AG10803 (cell line): ENCODE results near the gene MIER3.
A peak's percentile ranks its signal among the peaks of the same experiment; 100 is the strongest.

ENCODE experiments used
- DNase-seq: peaks from one replicate; pipeline ENCODE4 v3.0.0; 2010; ENCODE audit warnings: low read depth
- H3K4me3 ChIP-seq: 2 replicates; pipeline ENCODE4 v1.5.1; 2011; ENCODE audit warnings: mild to moderate bottlenecking, low read length, control low read depth
- TF ChIP-seq, protein P1 (sequence below): conservative IDR thresholded peaks from 2 replicates; pipeline ENCODE4 v1.5.1; 2011; ENCODE audit warnings: mild to moderate bottlenecking, low read length, control low read depth, inconsistent platforms

The MIER3 gene

DNA sequence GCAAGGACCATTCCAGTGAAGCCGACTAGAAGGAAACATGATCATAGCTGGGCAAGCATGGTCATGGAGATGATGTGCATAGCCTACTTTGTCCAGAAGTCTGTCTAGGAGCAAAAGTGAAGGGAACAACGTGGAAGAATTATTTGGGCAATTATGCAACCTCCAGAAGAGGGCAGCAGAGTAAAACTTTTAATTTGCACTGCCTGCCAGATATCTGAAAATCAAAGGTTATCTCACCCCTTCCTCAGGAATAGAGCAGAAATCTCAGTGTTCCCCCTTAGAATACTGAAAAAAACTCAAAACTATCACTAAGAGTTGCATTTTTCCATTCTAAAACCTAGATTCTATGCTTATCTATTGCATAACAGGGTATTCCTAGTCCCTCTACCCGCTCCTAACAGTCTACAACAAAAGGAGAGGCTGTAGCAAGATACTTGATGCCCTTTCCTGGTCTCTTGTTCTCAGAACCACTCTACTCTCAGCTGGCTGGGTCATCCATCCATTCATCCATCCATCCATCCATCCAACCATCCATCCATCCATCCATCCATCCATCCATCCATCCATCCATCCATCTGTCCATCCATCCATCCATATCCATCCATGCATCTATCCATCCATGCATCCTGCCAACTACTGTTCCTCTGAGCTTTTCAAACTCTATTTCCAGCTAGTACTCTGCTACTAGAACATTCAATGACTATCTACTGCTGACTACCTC lies 50.9 kb downstream of the MIER3 start:
- peak; percentile 40 for DNase-seq
- TF ChIP-seq, protein P1, sequence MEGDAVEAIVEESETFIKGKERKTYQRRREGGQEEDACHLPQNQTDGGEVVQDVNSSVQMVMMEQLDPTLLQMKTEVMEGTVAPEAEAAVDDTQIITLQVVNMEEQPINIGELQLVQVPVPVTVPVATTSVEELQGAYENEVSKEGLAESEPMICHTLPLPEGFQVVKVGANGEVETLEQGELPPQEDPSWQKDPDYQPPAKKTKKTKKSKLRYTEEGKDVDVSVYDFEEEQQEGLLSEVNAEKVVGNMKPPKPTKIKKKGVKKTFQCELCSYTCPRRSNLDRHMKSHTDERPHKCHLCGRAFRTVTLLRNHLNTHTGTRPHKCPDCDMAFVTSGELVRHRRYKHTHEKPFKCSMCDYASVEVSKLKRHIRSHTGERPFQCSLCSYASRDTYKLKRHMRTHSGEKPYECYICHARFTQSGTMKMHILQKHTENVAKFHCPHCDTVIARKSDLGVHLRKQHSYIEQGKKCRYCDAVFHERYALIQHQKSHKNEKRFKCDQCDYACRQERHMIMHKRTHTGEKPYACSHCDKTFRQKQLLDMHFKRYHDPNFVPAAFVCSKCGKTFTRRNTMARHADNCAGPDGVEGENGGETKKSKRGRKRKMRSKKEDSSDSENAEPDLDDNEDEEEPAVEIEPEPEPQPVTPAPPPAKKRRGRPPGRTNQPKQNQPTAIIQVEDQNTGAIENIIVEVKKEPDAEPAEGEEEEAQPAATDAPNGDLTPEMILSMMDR, result peak; percentile 77
- no peak overlapping the region for H3K4me3 ChIP-seq

DNA sequence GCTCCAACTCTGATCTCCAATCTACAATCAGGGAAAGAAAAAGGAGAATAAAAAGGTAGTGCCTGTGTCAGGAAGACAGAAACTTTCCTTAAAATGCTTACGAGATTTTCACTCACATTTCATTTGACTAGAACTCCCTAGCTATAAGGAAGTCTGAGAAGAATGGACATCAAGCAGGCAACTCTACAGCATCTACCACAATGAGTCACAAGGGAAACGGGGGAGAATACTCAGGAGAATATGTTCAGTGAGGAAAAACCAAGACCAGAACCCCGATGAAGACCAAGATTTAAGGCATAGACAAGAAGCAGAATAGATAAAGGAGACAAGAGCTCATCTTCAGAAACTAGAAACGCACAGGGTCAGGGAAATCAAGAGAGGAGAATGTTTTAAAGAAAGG lies 51.5 kb downstream of the MIER3 start:
- peak; percentile 9 for DNase-seq
- TF ChIP-seq, protein P1, result no peak
- H3K4me3 ChIP-seq, result no peak overlapping the region

DNA sequence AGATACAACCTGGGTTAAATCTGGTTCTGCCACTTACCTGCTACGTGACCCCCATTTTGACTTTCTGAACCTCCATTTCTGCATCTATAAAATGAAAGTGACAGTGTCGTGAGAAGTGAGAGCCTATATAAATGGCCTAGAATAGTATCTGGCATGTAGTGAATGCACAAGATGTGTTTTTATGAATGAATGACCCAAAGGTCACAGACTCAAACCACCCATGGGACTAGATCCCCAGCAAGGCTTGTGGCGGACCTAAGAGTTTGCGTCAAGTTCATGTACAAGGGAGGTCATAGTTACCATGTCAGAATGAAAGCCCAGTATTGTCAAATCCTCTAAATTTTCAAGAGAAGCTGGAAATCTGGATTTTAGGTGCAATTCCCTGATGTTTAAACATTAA lies 53.7 kb downstream of the MIER3 start:
- no peak overlapping the region for H3K4me3 ChIP-seq
- TF ChIP-seq, protein P1, result no peak
- no peak for DNase-seq

DNA sequence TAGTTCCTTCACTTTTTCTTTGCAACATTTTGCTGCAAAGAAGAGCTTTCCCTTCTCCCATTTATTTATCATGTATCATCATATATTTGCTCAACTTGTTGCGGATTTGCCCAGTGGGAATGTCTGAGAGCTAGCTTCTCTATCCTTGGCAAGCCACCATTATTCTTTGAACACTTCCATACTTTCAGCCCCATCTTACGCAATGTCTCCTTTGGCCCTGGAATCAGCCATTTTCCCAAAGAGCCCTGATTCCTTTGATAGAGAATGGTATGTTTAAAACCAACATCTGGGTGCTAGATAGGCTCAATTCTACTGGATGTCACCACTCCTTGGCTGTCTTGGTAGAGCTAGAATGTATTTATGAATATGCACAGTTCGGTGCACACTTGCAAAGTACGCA lies 55.2 kb downstream of the MIER3 start:
- no peak overlapping the region for H3K4me3 ChIP-seq
- TF ChIP-seq, protein P1, result no peak
- DNase-seq, result no peak

DNA sequence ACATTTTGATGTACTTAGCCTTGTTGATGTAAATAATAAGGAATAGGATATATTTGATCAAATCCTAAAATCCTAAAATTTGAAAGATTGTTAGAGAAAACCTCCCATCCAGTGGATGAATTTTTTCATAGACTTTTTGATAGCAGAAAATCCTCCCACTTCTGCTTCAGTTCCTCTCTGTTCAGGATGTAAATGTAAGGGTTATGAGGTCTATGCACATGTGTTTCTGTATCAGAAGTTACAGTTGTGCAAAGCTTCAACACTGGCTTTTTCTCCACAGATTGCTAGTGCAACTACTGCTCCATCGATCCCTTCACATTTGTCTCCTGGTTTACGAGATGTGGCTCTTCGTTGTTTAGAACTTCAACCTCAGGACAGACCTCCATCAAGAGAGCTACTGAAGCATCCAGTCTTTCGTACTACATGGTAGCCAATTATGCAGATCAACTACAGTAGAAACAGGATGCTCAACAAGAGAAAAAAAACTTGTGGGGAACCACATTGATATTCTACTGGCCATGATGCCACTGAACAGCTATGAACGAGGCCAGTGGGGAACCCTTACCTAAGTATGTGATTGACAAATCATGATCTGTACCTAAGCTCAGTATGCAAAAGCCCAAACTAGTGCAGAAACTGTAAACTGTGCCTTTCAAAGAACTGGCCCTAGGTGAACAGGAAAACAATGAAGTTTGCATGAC lies 58.5 kb downstream of the MIER3 start:
- H3K4me3 ChIP-seq, result no peak overlapping the region
- no peak for DNase-seq
- TF ChIP-seq, protein P1, result no peak

DNA sequence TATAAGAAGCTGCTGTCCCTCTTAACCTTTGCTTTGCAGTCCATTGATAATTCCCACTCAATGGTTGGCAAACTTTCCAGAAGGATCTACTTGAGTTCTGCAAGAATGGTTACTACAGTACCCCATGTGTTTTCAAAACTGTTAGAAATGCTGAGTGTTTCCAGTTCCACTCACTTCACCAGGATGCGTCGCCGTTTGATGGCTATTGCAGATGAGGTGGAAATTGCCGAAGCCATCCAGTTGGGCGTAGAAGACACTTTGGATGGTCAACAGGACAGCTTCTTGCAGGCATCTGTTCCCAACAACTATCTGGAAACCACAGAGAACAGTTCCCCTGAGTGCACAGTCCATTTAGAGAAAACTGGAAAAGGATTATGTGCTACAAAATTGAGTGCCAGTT lies 70.4 kb downstream of the MIER3 start:
- DNase-seq, result no peak
- H3K4me3 ChIP-seq, result no peak overlapping the region
- TF ChIP-seq, protein P1, result no peak

DNA sequence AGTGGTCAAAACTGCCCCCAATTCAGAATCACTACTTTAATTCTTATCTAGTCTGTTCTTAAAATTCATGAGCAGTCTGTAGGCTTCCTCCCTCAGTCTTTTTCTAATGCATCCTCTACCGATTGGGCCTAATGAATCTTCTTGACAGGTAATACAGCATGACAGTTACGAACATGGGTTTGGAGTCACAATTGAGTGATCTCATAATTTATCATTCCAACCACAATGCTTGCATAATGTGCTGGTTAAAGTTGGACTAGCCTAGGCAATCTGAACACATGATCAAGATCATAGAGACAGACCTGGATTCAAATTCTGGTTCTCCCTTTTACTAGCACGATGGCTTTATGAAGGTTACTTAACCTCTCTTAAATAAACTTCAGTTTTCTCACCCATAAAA lies 75.6 kb downstream of the MIER3 start:
- peak; percentile 3 for DNase-seq
- TF ChIP-seq, protein P1, result no peak
- no peak overlapping the region for H3K4me3 ChIP-seq
